ENCODE results near the gene HTRA3.

HTRA3 gene

DNA sequence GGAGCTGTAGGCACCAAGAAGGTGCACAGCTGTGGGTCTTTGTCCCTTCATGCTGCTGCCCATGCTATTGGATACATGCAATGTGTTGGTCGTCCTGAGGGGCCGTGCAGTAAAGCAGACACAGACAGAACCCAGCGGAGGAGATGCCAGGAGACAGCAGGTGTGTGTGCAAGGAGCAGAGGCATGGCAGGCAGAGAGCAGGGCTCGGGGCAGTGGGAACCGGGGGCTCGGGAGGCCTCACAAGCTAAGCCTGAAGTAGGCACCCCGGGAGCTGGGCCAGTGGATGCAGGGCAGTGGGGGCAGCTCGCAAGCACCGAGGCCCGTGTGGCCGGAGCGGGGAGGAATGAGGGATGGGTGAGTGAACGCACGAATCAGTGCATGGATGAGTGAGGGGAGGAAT is 13.2 kb downstream of the HTRA3 start:
- DNase-seq: no peak

DNA sequence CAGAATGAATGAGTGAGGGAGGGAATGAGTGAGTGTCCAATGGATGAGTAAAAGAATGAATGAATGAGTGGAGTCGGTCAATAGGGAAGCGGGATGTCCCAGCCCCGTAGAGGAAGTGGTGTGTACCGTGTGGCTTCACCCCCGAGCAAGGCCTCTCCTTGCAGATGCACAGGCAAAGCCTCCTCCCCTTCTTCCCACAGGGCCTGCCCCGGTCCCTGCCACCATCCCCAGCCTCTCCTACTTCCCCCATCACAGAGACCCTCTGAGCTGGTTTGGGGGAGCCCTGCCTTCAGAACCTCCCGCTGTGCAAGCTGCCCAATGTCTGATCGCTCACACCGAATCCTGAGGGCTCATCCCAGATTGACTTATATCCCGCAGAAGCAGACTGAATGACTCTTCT is 13.6 kb downstream of the HTRA3 start:
- no peak for DNase-seq

DNA sequence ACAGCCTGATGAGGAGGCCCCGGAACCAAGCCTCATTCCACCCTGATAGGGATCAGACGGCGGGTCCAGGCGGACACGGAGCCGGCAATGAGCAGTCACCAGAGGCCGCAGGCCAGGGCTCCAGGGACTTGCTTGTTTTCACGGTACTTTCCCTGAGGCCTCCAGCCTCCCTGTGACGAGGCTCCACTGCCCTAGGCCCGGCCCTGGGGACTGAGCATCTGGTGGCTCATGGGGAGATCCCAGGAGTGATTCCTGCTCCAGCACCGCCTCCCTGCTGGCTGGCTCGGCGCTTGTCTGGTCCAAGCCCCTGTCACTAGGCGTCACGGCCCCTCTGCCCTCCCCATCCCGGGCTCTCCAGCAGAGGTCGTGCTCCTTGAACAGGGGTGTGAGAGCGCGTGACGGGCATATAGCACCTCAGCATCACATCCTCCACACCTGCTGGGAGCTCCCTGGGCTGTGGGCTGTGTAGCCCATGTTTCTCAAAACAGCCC is 14.1 kb downstream of the HTRA3 start:
- no peak for DNase-seq

DNA sequence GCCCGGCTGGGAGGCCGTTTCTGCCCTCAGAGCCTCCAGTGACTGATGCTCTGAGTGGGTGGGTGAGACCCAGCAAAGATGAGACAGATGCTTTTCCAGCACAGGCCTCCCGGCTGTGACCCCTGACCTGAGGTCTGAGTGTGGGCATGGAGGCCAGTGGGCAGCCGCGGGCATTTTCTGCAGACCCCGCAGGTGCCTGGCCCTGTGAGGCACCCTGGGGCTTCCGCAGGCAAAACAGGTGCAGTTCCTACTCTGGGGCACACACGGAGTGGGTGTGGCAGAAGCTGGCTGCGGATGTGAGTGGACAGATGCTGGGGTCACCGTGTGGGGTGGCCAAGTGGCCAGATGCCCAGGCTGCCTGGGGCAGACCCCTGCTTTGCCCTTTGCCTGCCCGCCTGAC is 14.8 kb downstream of the HTRA3 start:
- no peak for DNase-seq

DNA sequence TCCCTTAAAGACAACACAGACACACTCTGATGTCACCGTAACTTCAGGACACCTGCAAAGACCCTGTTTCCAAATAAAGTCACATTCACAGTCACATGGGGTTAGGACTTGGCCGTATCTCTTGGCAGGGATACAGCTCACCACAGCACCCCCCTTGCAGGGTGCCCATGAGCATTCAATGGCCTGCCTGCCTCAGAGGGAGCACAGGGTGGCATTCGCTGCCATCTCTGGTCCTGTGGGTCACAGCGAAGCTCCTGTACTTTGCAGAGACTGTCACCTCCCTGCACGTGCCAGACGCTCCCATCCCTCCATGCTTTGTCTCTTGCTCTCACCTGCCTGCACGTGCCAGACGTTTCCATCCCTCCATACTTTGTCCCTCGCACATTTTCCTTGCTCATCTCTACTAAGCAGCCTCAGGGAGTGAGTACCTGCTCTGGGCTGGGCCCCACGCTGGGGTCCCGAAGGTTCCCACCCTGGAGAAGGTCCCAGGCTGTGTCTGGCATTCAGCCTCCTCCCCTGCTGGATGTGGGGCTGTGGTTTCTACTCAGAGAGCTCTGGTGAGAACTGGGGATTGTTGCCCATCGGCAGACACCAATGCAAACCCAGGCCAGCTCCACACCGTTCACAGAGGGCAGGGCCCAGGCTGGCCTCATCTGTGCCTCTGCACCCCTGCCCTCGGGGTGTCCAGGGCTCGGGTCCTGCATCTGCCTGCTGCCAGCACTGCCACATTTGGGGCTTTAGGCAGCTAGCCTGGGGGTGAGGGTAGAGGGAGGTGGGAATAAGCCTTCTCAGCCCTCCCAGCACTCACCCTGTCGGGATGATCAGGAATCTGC is 15.8 kb downstream of the HTRA3 start:
- no peak for DNase-seq

DNA sequence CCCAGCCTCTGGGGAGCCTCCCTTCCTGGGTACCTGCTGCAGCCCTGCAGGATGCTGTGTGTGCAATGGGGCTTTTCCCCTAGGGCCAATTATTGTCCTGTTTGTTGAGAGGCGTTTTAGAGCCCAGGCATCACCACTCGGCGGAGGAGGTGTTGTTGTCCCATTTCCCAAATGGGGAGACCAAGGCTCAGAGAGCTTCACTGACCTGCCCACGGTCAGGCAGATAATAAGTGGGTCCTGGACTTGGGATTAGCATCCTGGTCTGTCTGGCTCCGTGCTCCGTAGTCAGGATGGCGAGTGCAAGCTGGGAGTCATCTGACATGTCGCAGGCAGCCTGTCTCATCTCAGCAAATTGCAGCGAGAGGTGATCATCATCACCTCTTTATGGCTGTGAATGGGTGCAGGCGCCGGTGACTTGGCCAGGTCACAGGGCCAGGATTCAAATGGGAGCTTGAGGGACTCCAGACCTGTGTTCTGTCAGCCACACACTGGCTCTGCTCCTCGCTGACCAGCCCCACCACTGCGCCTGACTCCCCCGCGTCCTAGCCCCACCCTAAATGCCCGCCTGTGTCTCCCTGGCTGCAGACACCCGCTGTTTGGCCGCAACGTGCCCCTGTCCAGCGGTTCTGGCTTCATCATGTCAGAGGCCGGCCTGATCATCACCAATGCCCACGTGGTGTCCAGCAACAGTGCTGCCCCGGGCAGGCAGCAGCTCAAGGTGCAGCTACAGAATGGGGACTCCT is 16.6 kb downstream of the HTRA3 start:
- DNase-seq: no peak

DNA sequence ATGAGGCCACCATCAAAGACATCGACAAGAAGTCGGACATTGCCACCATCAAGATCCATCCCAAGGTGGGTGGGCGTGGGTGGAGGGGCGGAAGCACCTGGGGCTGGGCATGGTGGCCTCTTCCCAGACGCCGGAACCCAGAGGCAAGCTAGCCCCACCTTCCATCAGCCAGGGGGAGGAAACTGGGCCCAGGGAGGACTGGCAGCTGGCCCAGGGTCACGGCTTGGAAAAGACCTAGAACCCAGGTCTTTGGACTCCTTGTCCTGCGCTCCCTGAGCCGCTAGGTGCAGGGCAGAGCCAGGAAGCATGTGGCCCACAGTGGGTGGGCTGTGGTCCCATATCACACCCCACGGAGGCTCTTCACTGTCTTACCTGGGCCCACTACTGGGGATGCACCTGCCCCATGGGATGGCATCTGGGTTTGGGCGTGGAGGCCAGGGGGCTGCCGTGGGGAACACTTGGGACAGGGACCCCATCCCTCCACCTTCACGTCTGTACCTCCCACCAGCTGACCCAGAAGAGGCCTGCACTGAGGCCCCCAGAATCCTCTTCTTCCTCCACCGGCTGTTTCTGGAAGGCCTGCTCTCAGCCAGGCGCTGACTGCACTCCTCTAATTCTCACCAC is 17.3 kb downstream of the HTRA3 start:
- no peak for DNase-seq

DNA sequence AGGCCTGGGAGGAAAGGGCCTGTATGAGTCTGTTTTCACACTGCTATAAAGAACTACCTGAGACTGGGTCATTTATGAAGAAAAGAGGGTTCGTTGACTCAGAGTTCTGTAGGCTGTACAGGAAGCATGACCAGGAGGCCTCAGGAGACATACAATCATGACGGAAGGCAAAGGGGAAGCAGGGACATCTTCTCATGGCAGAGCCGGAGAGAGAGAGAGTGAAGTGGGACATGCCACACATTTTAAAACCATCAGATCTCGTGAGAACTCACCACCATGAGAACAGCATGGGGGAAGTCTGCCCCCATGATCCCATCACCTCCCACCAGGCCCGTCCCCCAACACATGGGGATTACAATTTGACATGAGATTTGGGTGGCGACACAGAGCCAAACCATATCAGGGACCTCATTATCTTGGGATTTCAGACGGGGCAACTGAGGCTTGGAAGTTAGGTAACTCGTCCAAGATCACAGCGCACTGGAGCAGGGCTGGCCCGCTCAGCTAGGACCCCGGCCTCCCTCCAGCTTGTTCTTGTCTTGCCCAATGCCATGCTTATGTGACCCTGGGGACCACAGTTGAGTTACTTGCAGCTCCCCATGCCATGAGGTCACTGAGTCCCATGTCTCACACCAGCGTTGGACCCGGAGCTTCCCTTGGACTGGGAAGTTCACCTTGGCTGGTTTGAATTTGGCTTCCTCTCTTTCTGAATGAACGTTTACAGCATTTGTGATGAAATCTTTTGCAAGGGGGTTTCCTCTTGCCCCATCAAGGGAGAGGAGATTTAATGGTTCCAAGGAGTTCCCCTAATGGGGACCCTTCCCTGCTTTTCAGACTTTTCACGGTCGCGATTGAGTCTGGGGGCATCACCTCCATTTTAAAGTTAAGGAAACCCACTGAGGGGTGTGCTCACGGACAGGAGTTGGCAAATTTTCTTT is 18.1 kb downstream of the HTRA3 start:
- DNase-seq: no peak

DNA sequence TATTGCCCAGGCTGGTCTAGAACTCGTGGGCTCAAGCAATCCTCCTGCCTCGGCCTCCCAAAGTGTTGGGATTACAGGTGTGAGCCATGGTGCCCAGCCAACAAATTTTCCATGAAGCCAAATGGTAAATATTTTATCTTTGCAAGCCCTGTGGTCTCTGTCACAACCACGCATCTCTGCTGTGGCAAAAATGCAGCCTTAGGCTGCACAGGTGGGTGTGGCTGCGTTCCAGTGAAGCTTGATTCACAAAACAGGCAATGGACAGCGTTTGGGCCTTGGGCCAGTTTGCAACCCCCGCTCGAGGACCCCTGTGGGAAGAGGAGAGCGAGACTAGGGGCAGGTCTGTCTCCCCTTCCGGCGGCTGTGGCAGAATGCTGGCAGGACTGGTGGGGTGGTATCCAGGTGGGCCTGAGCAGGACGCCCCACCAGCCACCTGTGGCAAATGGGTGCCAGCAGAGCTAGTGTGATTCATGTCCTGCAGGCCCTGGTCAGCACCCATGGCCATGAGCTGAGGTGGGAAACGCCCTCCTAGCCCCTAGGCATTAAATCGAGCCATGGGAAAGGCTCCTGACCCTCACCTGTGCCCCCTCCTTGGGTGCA is 19.7 kb downstream of the HTRA3 start:
- no peak for DNase-seq

DNA sequence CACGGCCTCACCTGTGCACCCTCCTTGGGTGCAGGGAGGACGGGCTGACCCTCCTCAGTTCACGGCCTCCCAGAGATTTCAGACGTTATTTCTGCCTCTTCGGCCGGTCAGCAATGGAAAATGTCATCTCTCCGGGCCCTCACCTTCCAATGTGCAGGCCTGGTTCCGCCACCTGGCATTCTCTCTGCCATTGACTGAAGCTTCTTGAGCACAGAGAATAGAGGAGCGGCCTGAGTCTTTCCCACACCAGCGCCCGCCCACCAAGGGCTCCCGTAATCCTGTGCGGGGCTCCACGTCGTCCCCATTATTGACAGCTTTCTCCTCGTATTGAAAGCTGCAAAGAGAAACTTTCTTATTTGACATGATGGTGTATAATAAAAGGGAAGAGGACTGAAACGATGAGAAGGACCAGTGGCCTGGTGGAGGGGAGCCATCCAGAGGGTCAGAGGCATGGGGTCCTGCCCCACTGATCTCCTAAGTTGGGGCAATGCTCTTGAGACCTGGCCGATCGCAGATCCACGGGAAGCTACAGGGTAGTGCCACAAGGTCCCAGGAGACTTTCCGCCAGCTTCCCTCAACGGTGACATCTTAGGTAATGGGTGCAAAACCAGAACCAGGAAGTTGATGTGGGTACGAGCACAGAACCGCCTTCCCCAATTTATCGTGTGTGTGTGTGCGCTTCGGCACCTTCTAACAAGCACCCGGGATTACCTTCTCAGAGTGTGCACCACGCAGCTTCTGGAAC is 20.6 kb downstream of the HTRA3 start:
- DNase-seq: no peak

DNA sequence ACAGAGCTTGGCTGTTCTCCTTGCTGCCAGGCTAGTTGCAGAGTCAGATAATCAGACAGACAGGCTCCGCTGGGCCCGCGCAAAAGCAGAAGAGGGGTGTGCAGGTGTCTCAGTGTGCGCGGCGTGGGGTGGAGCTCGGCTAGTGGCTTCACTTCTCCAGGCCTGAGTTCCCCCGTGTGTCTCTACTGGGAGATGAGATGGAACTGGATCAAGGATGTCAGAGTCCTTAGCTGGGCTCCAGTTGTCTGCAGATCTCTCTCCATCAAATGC is 21.1 kb downstream of the HTRA3 start:
- DNase-seq: no peak

DNA sequence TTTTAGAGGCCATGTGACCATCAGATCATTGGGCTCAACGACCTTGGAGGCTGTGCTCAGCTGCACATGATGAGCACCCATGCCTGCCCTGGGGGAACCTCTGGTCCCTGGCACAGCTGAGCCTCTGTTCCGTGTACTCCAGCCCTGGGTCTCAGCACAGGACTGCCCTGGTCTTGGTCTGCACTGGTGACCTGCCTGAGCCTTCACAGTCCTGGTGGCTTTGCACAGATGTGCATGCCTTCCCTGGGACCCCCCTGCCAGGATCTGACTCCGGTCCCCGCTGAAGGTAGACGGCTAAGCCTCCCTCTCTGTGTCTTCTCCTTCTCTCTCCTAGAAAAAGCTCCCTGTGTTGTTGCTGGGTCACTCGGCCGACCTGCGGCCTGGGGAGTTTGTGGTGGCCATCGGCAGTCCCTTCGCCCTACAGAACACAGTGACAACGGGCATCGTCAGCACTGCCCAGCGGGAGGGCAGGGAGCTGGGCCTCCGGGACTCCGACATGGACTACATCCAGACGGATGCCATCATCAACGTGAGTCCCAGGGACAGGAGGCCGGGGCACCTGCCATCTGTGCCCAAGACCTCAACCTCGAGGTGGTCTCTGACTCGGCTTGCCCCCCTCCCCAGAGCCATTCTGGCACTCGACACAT is 21.6 kb downstream of the HTRA3 start:
- no peak for DNase-seq

DNA sequence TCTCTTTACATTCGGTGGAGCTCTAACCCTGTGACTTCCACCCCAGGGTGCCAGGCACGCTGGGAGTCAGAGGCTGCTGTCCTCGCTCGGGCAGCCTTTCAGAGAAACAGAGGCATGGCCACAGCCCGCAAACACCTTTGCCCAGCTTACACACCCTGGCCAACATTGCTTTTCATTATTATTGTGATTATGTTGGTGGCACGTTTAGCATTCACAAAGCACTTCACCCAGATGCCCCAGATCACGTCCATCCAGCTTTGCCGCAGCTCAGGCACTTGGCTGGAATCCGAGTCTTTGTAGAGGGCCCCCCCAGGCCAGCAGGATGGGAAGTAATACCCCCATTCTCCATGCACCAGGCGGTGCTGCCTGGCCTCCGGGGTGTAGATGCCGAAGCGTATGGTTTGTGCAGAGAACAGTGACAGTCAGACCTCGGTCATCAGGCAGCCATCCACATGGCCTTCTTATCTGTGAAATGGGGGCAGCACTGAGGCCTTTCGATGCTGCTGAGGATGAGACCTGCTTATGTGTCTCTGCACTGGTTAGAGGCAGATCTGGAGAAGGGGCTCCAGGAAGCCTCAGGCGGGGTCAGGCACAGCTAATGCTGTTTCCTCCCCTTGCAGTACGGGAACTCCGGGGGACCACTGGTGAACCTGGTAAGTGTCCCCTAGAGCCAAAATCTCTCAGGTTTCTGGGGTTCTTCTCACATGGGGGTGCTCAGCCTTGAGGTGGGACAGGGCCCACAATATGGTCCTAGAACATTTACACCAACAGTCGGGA is 22.3 kb downstream of the HTRA3 start:
- DNase-seq: no peak

DNA sequence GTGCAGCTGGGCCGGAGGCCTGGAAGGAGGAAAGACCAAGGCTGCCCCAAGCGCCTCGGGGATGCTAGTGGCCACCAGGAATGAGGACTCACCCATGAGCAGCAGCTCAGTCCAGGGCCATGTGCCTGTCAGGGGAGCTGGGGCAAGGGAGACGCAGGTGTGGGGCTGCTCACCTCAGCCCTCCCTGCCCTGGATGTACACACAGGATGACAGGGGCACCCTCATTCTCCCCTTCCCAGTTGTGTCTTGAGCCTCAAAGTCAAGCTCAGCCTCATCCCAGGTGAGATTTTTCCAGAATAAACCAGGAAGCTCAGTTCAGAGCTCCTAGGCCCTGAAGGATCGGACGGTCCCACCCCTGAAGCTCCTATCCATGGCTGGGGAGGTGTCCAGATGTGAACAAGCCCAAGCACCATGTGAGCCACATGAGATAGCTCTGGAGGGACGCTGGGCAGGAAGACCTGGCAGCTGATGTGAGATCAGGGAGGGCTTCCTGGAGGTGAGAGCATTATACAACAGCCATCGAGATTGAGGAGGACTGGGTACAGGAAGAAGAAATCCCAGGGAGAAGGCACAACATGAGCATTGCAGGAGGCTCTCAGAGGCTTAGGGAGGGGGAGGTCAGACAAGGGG is 23.0 kb downstream of the HTRA3 start:
- DNase-seq: no peak

DNA sequence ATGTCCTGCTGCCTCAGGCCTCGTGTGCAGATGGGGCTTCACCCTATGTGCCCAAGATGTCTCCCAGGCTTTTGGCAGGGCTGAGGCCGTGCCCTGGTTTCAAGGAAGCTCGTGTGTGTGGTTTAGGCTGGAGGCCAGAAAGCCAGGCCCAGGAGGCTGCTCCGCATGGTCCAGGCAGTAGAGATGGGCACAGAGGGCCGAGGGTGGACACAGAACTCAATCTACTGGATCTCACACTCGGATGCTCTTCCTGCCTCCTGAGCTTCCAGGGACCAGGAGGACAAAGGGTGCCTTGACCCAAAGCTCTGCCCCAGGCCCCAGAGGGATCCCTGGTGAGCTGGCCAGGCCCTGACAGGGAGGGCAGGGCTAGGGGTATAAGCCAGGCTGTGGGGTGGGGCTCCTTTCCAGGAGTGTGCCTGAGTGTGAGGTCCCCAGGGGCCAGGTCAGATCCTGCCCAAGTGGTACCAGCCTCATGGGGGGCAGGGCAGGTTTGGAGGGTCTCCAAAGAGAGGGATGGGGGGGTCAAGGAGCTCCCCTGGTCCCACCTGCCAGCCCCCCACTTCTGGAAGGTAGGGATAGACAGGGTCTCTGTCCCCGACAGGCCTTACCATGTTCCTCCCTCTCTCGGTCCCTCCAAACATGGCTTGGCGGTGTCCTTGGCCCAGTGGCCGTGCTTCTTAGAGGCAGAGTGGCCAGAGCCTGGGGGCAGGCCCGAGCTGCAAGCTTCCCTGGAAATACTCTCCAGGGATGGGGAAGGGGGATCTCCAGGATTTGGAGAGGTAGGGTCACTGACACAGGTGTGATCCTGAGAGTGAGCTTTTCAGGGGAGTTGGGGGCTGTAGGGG is 23.8 kb downstream of the HTRA3 start:
- no peak for DNase-seq

DNA sequence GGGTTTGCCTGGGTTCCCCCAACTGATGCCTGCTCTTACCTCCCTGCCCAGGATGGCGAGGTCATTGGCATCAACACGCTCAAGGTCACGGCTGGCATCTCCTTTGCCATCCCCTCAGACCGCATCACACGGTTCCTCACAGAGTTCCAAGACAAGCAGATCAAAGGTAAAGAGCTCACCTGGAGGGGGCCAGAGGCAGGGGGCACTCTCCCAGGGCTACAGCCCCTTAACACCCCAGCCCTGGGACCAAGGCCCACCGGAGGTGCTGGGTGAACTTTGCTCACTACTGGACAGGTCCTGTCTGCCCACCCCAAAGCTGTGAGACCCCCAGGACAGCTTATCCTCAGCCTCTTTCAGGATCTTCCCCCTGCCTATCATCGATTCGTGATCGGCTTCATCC is 24.5 kb downstream of the HTRA3 start:
- DNase-seq: no peak

DNA sequence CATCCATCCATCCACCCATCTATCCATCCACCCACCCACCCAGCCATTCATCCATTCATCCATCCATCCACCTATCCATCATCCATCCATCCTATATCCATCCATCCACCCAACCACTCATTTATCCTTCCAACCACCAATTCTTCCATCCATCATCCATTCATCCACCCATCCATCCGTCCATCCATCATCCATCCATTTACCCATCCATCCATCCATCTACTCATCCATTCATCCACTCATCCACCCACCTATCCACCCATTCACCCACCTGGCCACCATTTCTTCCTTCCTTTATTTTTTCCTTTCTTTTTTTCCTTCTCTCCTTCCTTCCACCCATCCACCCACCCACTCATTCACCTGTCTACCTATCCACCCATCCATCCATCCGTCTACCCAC is 25.2 kb downstream of the HTRA3 start:
- no peak for DNase-seq

DNA sequence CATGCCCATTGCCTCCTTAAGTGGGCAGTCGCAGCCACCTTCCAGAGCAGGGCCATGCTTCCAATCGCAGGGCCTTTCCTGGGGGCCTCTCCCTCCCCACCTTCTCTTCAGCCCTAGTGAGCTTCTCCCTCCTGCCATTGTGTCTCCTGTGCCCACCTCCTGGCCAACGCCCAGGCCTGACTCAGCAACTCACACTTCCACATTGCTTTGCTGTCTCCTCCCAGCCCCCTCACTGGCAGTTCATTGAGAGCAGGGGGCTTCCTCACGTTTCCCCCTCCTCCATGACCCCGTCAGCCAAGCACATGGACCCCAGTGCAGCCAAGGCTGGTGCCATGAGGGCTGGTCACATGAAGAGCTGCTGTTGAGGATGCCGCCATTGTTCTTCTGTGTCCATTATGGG is 25.9 kb downstream of the HTRA3 start:
- DNase-seq: no peak

DNA sequence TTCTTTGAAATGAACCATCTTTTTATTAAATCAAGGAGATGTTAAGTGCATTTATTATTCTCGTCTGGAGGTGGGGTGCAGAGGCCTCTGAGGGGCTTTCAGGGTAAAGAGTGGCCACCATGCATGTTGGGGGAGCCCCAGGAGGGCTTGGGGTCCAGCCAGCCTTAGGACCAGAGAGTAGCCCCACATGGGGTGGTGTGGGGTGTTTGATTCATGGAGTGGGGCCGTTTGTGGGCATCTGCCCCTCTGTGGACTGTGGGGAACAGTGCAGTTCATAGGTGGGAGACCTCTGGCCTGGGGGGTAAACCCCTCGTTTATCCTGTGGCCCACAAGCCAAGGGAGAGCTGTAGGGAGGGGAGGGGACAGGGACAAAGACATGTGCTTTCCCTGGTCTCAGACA is 26.9 kb downstream of the HTRA3 start:
- no peak for DNase-seq
